Fibroblast of lung (primary cell): ENCODE data around the gene FGD4.

Experiments used
- EZH2 ChIP-seq: IDR thresholded peaks from 2 replicates; pipeline ENCODE4 v1.5.1; 2012; ENCODE audit warnings: low read length, control low read depth, mild to moderate bottlenecking; ENCODE audit errors: missing control alignments
- TF ChIP-seq, protein P1 (sequence below), 2 donors: IDR thresholded peaks in 1 of 2; conservative IDR thresholded peaks in 1 of 2; 1 replicate in 1 of 2; 2 replicates in 1 of 2; pipeline ENCODE4 v1.5.1; 2011 to 2012; ENCODE audit warnings: low read length in 2 of 2, control low read depth in 1 of 2, inconsistent platforms in 1 of 2, low read depth in 1 of 2, mild to moderate bottlenecking in 1 of 2

- TF ChIP-seq, protein P1, sequence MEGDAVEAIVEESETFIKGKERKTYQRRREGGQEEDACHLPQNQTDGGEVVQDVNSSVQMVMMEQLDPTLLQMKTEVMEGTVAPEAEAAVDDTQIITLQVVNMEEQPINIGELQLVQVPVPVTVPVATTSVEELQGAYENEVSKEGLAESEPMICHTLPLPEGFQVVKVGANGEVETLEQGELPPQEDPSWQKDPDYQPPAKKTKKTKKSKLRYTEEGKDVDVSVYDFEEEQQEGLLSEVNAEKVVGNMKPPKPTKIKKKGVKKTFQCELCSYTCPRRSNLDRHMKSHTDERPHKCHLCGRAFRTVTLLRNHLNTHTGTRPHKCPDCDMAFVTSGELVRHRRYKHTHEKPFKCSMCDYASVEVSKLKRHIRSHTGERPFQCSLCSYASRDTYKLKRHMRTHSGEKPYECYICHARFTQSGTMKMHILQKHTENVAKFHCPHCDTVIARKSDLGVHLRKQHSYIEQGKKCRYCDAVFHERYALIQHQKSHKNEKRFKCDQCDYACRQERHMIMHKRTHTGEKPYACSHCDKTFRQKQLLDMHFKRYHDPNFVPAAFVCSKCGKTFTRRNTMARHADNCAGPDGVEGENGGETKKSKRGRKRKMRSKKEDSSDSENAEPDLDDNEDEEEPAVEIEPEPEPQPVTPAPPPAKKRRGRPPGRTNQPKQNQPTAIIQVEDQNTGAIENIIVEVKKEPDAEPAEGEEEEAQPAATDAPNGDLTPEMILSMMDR (conservative IDR thresholded peaks at IDR 0.05 in 1 of 2, IDR thresholded peaks at IDR 0.05 in 1 of 2; ENCODE audit: low read depth in 1 of 2, low read length in 2 of 2) = no peak
- no peak for TF ChIP-seq EZH2
Observed at GRCh38 chr12:32650508-32650907, 251.2 kb downstream of the FGD4 start.
